ENCODE data around the gene SCP2D1.

DNA sequence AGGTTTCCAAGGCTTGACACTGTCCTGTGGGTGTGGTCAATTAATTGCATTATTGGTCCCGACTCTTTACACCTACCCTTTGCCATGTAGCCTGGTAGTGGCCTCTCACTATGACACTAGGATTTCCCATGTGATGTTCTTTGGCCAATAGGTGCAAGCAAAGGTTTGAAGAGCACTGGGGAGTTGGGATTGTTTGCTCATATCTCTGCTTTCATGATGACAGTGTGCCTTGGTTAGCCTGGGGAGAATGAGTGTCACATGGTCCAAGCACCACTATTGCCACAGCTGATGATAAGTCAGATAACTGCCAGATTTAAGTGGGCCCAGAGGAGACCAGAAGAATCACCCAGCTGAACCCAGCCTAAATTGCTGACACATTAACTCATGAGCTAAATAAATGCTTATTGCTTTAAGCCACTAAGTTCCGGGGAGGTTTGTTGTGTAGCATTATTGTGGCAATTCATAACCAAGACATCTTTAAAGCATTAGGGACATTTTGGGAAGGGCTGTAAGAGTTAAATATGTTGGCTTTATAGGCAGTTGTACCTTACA, 17.2 kb upstream of the SCP2D1 start:
- TF ChIP-seq, protein P1, sequence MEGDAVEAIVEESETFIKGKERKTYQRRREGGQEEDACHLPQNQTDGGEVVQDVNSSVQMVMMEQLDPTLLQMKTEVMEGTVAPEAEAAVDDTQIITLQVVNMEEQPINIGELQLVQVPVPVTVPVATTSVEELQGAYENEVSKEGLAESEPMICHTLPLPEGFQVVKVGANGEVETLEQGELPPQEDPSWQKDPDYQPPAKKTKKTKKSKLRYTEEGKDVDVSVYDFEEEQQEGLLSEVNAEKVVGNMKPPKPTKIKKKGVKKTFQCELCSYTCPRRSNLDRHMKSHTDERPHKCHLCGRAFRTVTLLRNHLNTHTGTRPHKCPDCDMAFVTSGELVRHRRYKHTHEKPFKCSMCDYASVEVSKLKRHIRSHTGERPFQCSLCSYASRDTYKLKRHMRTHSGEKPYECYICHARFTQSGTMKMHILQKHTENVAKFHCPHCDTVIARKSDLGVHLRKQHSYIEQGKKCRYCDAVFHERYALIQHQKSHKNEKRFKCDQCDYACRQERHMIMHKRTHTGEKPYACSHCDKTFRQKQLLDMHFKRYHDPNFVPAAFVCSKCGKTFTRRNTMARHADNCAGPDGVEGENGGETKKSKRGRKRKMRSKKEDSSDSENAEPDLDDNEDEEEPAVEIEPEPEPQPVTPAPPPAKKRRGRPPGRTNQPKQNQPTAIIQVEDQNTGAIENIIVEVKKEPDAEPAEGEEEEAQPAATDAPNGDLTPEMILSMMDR (IDR thresholded peaks at IDR 0.05), result no peak
- TF ChIP-seq POLR2A (IDR thresholded peaks at IDR 0.05), result no peak
